ENCODE results near the gene POLL.

POLL gene

GRCh38 chr10:101573885-101574753 lies 13.9 kb downstream of the POLL start:
- no peak for TF ChIP-seq ZNF274 (IDR thresholded peaks at IDR 0.05; ENCODE audit: low read depth, low read length)
- no peak overlapping the region for H3K4me3 ChIP-seq (ENCODE audit: low read length)

GRCh38 chr10:101572785-101573184 lies 15.3 kb downstream of the POLL start:
- H3K4me3 ChIP-seq (ENCODE audit: low read length), result no peak overlapping the region
- TF ChIP-seq ZNF274 (IDR thresholded peaks at IDR 0.05; ENCODE audit: low read depth, low read length), result no peak

- TF ChIP-seq ZNF274 (IDR thresholded peaks at IDR 0.05; ENCODE audit: low read depth, low read length), result no peak
- H3K4me3 ChIP-seq (ENCODE audit: low read length), result no peak overlapping the region
Measured at GRCh38 chr10:101572126-101572525, 15.9 kb downstream of the POLL start.

- no peak for TF ChIP-seq ZNF274 (IDR thresholded peaks at IDR 0.05; ENCODE audit: low read depth, low read length)
- no peak overlapping the region for H3K4me3 ChIP-seq (ENCODE audit: low read length)
Measured at GRCh38 chr10:101571271-101571925, 16.7 kb downstream of the POLL start.

GRCh38 chr10:101570428-101571270 lies 17.4 kb downstream of the POLL start:
- peak overlapping the region; percentile 11; the same call in 1 of the 2 replicates for H3K4me3 ChIP-seq (ENCODE audit: low read length)
- TF ChIP-seq ZNF274 (IDR thresholded peaks at IDR 0.05; ENCODE audit: low read depth, low read length), result no peak

GRCh38 chr10:101569622-101570427 lies 18.2 kb downstream of the POLL start:
- no peak for TF ChIP-seq ZNF274 (IDR thresholded peaks at IDR 0.05; ENCODE audit: low read depth, low read length)

GRCh38 chr10:101569323-101569621 lies 18.8 kb downstream of the POLL start:
- no peak for TF ChIP-seq ZNF274 (IDR thresholded peaks at IDR 0.05; ENCODE audit: low read depth, low read length)
- H3K4me3 ChIP-seq (ENCODE audit: low read length), result no peak overlapping the region

More at GRCh38 chr10:101569622-101570427, 18.2 kb downstream of the POLL start:
- peak overlapping the region; percentile 63 for H3K4me3 ChIP-seq (ENCODE audit: low read length)

- no peak for TF ChIP-seq ZNF274 (IDR thresholded peaks at IDR 0.05; ENCODE audit: low read depth, low read length)
Measured at GRCh38 chr10:101568054-101568745, 19.9 kb downstream of the POLL start.

GRCh38 chr10:101567165-101568006 lies 20.7 kb downstream of the POLL start:
- H3K4me3 ChIP-seq (ENCODE audit: low read length), result no peak overlapping the region

More at GRCh38 chr10:101568054-101568745, 19.9 kb downstream of the POLL start:
- no peak overlapping the region for H3K4me3 ChIP-seq (ENCODE audit: low read length)

GRCh38 chr10:101566333-101567164 lies 21.5 kb downstream of the POLL start:
- TF ChIP-seq ZNF274 (IDR thresholded peaks at IDR 0.05; ENCODE audit: low read depth, low read length), result no peak
- no peak overlapping the region for H3K4me3 ChIP-seq (ENCODE audit: low read length)

More at GRCh38 chr10:101567165-101568006, 20.7 kb downstream of the POLL start:
- no peak for TF ChIP-seq ZNF274 (IDR thresholded peaks at IDR 0.05; ENCODE audit: low read depth, low read length)

- no peak for TF ChIP-seq ZNF274 (IDR thresholded peaks at IDR 0.05; ENCODE audit: low read depth, low read length)
- no peak overlapping the region for H3K4me3 ChIP-seq (ENCODE audit: low read length)
Measured at GRCh38 chr10:101565936-101566332, 22.1 kb downstream of the POLL start.

Data from GM08714 (cell line).